Hepatic stellate cell (primary cell): ENCODE measurements around the gene MYOD1.
A peak's percentile ranks its signal among the peaks of the same experiment; 100 is the strongest.

Source experiments
- DNase-seq: peaks from one replicate; pipeline ENCODE4 v3.0.0; 2011; ENCODE audit warnings: low spot score

The MYOD1 gene

DNA sequence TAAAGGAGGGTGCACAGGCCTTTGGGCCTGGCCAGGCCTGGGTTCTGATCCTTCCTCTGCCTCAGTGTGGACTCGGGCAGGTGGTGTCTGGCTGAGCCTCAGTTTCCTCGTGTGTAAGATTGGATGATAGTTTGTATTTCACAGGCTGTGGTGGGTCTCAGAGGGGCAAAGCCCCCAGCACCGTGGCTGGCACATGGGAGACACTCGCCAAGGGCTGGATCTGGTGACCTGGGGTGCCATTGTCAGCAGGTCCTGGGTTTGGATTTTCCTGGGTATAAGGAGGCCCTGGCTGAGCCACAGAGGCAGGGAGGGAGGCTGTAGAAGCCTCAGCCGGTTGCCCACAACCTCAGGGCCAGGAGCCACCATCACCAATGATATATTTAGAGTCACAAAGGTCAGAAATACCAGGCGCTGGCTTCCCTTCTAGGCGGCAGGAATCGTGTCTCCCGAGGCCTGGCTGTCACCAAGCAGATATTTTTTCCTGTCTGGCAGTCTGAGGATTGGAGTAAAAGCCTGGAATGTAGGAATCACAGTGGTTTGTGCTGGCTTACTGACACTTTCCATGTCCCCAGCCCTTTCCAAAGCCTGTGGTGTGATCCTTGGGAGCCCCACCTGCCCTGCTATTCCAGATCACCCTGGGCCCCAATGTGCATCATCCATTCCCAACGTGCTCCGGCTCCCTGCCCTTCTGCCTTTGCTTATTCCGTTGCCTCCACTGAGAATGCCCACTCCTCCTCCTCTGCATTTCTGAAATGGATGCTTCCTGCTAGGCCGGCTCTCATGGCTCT is 30.8 kb downstream of the MYOD1 start:
- DNase-seq = no peak

DNA sequence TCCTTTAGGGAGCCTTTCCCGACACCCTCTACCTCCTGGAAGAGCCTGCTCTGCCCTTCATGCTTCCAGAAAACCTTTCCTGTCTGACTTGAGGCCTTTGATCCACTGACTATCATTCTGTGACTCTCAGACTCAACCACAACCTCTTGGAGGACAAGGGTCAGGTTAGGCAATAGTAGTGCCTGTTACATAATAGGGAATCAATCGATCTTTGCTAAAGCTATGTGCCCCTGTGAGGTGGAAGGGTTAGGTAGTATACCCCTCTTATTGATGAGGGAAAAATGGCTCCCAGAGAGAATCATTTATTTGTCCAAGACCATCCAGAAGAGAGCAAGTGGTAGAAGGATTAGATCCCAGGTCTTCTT is 31.4 kb downstream of the MYOD1 start:
- no peak for DNase-seq

DNA sequence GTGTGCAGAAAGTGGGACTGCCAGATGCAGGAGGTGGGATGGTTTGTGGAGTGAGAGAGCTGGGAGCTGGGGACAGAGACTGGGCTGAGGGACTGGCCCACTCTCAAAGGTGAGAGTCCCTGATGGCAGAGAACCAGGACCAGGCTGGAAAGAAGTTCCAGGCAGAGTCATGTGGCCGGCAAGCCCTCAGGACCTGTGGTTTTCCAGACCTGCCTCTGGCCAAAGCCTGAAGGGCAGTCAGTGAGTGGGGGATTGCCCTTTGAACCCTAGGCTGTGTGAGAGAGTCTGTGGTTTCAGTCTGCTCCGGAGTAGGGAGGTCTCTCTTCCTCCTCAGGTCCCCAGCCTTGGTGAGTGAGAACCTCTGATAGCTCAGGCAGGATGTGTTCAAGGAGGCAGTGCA is 32.2 kb downstream of the MYOD1 start:
- no peak for DNase-seq

DNA sequence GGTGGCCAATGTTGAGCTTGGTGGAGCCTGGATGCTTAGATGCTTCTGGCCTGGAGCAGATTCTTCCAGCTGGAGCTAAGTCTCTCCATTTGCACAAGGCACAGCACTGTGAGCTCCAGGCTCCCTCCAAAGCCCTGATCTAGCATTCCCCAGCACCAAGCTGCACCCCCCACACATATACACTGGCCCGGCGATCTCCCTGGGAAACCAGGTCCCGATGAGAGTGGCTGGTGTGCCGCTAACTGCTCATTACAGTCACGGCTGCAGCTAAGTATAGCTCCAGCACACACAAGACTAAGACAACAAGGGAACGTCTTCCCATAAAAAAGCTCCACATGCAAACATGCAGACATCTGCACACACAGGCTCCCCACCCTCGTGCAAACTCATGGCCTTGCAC is 32.8 kb downstream of the MYOD1 start:
- DNase-seq = no peak

DNA sequence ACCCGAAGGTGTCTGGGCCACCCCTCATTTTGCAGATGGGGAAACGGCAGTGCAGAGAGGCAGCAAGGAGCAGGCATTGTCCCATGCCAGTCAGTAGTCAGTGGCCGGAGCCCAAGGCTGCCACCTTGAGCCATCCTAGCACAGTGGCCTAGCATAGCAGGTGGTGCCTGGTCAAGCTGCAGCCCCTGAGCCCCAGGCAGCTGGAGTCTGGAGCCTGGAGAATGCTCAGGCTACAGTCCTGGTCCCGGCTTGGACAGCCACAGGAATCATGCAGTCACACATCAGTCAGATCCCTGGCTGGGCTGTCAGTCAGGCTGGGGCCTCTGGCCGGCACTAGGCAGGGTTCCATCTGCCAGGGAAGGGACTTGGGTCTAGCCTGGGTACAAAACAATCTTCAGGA is 33.8 kb downstream of the MYOD1 start:
- DNase-seq = no peak

DNA sequence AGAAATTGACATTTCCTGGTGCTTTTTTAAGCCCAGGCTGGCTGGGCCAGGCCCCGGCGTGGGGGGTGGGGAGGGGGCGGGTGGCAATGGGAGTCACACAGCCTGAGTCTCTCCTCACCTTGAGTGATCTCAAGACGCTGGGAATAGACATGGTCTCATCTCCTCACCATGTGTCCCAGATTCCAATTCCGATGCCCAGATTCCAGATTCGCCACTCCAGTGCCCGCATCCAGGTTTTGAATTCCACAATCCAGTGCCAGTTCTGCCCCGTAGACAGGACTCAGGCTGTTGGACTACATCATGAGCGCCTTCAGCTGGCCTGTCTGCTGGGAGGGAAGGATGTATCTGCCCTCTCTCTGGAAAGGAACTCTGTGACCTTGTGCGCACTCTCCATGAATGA is 34.3 kb downstream of the MYOD1 start:
- no peak for DNase-seq

DNA sequence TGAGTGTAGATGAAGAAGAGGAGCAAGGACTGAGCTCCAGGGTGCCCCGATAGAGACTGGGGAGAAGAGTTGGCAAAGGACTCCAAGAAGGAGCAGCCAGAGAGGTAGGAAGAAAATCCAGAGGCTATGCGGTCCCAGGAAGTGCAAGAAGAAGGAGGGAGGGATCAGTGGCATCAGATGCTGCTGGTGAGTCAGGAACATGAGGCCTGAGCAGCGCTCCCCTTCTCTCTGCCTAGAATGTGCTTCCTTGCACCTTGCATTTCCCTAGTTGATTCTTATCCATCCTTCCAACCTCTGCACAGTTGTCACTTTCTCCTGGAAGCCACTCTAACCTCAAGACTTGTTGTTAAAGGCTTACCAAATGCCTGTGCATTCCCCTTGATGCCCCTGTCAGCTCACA is 36.5 kb downstream of the MYOD1 start:
- no peak for DNase-seq

DNA sequence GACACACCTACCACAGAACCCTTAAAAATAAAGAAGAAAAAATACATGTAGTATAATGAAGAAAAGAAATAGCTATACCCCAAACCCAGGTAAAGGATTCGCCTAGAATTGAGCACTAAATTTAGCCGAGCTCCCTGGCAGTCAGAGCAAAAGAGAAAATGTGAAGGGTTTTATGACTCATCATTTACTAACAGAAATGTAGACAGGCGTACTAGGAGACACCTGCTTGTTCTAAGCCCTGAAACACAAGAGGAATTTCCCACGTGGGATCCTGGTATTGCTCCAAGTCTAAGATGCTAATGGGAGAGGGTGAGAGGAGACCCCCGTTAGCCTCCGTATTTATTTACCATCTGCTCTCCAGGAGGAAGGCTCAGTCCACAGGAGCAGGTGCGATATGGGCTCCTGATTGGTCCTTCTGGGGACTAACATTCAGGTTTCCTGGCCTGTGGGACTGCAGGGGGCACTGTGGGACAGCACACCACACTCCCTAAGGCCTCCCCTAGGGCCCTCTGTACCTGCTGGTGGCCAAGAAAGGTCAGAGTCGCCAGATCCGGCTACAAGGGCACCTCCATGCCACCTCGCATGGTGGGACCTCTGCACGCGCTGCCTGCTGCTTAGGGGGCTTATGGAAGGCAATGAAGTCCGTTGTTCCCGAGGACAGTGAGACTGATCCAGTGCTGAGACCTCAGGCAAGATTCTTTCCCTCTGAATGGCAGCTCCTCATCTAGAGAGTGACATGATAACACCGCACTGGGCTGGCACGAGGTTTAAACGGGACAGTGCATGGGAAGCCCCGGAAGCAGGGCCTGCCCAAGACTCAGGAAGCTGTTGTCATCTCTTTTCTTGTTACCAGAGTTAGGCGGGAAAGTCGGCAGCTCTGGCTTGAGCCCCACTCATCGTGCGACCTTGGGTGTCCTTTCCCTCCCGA is 41.0 kb downstream of the MYOD1 start:
- DNase-seq = peak; percentile 63

DNA sequence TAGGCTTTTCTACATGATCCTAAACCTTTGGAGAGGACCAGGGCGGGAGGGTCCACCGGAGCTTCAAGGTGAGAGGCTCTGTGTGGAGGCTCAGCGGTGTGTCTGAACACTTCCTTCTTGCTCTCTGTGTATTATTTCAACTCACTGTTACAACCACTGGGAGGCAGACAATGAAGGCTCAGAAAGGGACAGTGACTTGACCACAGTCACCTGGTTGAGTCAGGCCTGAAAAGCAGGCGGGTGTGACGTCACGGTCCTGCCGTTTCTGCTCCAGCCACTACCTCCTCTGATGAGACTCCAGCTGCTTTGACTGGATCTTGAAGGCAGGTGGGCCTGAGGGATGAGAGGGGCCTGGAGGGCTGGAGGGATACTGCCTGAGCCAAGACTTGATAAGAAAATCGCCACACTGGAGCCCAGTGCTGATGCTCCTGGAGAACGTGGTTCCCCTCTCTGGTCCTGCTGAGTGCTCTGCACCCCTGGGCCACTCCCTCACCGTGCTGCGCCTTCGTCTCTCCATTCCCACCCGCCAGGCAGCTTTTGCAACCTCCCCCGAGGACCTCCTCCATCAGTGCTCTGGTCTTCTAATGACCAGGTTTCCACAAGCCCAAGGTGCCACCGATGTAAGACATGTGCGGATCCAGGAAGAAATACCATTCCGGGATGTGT is 43.1 kb downstream of the MYOD1 start:
- DNase-seq = no peak

DNA sequence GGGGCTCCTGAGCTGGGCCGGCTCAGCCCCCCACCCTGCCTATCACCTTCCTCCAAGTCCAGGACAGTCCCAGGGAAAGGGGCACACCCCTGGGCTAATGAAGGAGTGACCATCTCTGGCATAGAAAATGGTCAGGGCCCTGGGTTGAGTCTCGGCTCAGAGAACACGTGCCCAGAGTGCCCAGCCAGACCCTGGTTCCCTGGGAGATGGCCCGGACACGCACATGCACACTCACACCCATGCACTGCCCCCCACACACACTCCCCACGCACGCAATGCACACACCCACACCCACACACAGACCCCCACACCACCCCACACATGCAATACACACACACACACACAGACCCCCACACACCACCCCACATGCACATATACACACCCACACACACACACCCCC is 43.9 kb downstream of the MYOD1 start:
- no peak for DNase-seq

DNA sequence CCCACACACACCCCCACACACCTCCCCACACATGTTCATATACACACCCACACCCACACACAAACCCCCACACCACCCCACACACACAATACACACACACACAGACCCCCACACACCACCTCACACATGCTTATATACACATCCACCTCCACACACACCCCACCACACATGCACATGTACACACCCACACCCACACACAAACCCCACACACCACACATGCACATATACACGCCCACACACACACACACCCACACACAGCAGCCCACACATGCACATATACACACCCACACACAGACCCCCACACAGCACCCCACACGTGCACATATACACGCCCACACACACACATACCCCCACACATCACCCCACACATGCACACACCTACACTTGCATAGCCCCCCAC is 44.3 kb downstream of the MYOD1 start:
- no peak for DNase-seq

DNA sequence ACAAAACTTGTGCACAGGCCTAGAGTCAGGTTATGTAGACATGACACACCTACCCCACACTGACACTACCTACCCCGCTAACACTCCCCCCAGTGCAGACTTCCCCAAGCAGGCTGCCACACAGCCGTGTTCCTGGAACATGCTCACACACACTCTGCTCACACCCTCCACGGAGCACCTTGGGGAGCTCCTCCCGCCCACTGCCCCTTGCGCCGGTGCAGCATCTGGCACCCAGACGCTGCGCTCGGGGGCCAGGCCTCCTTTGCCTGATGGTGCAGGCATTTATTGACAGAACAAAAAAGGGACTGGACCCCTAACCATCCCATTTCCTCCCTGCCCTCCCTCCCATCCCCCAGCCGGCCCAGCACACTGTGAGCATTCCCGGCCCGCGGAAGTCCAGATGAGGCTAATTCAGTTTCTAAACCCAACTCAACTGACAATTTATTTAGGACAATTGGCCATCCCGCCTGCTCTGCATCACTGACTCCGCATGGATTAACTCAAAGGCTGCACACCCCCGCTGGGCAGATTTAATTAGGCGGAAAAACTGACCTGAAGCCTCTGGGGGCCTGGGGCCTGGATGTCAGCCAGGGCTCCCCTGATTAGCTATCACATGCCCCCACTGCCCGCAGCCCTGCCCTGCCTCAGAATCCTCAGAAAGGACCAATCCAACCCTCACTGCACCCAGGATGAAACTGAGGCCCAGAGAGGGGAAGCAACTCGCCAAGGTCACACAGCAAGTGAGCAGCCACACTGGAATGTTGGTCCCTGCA is 45.3 kb downstream of the MYOD1 start:
- no peak for DNase-seq

DNA sequence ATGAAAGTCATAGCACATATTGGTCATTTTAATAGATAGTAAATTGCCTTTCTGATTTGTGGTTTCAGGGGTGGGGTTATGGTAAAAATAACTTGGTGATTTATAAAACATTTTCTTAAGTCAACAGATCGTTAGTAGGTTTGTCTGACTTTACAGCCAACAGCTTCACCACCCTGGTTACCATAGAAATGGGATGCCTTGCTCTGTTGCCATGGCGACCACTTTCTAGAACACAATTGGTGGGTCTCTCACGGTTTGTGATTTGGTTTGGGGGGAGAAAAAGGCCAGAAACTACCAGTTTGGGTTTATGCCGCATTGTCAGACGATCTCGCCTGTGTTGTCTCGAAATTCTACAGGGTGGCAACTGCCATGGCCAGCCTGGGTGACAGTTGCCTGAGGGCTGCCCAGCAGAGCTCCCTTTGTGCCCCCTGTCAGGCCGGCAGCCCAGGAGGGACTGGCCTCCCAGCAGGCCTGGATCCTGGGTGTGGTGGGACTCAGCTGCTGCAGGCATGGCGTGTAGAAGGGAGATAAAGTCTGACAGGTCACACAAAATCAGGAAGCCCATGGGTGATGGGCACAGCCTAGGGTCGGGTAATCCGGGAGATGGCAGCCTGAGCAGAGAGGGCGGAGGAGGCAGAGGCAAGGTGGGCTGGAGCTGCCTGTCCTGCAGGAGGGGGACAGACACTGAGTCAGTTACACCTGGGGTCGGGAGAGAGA is 46.1 kb downstream of the MYOD1 start:
- DNase-seq = no peak

DNA sequence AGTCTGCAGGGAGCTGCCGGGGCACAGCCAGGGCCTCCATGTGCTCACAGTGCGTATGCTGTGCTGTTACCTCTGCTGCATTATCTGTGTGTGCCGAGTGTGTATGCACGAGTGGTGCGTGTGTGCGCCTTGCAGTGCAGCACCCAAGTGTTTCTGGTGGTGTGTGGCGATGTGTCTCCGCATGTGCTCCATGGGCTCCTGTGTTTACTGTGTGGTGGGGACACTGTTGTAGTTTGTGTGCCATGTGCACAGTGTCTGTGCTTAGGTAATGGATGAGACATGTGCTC is 46.6 kb downstream of the MYOD1 start:
- no peak for DNase-seq

DNA sequence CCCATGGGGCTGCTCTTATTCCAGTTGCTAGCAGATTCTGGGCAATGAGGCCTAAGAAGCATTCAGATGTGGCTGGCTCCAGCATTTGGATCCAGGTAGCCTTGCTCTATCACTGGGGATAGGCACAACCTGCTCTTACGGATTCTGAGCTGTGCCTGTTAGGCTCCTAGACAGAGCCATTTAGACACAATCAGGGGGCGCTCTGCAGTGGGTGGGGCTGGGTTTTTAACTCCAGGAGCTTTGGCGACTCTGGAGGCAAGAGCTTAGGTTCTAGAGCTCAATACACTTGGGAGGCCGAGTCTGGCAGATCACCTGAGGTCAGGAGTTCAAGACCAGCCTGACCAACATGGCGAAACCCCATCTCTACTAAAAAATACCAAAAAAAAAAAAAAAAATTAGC is 47.2 kb downstream of the MYOD1 start:
- DNase-seq = no peak

DNA sequence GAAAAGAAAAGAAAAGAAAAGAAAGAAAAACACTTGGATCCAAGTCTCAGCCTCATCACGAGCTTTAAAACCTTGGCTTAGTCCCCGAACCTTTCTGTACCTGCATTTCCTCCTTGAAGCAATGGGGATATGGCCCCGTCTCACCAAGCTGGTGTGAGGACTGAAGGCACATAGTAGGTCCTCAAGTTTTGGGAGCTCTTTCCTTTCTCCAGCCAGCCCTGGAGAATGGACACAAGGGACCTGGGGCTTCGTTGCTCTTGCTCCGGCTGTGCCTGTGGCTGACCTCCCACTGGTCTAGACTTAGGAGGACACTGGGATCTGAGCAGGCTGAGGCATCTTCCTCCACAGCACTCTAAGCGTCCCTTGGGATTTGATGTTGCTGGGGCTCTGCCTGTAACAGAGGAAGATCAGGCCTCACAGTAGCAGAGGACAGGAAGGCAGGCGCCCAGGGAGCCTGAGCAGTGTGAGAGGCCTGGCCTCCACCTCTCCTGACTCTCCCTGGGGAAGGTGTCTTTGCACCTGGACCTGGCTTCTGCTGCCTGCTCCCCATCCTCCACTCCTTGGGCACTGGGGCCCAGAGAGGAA is 48.0 kb downstream of the MYOD1 start:
- DNase-seq = peak; percentile 75

DNA sequence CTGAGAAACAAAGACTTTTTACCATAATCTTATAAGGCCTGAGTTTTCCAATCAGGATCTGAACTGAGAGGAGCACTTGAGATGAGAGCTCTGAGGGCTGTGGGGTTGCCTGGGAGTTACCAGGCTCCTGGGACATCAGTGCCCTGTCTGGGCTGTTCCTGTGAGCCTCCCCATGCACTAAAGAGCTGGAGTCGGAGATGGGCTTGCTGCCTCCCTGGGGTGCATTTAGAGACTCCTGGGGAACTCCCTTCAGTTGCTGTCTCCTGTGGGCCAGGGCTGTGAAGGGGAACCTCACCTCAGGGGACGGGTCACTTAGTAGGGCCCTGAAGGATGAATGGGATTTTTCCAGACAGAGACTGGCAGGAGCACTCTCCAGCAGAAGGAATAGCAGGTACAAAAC is 48.5 kb downstream of the MYOD1 start:
- DNase-seq = no peak

DNA sequence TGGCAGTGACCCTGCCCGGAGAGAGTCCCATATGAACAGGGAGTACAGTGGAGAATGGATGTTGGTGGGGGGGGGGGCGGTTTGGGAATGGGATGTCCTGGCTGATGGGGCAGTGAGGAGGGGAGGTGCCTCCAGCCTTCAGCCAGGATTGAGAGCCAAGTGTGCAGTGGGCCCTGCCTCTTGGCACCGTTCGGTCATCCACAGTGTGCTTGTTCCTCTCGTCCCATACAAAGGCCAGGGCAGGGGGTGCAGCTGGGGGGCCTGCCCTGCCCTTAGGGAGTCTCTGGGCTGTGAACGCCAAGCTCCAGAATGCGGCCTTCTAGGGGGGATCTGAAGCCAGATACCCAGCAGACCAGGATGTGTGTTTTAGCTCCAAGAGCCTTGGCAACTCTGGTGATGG is 49.2 kb downstream of the MYOD1 start:
- no peak for DNase-seq

DNA sequence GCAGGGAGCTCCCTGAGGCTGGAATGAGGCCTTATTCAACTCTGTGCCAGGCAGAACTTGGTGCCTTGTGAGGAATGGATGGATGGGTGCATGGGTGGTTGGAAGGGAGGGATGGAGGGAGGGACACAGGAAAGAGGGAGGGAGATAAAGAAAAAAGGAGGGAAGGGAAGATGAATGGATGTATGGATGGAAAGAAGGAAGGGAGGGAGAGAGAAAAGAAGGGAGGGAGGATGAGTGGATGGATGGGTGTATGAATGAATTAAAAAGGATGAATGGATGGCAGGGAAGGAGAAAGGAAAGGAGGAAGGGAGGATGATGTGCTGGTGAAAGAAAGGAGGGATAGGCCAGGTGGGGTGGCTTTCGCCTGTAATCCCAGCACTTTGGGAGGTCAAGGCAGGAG is 49.8 kb downstream of the MYOD1 start:
- DNase-seq = no peak

DNA sequence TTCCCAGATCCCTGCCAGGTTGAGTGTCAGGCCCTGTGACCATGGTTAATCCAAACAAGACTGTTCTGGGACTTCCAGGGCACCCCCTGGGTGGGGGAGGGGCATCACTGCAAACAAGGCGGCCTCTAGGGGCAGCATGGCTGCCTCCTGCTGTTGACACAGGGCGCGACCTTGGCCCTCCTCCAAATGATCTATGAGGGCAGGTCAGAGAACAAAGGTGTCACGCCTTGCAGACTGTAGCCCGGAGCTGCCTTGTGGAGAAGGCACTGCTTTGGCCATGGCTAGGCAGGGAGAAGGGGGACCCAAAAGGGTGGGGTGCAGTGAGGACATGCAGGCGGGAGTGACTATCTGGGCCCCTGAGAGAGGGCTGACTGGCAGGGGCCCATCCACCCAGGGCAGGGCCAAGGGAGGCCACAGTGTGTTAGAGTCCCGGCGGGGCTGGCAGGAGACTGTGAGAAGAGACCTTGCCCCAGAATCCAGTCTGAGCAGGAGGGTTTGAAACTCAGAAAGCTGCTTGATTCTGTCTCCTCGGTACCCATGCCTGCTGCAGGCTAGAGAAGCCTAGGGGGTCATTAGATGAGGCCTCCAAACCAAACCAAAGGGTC is 50.8 kb downstream of the MYOD1 start:
- no peak for DNase-seq

DNA sequence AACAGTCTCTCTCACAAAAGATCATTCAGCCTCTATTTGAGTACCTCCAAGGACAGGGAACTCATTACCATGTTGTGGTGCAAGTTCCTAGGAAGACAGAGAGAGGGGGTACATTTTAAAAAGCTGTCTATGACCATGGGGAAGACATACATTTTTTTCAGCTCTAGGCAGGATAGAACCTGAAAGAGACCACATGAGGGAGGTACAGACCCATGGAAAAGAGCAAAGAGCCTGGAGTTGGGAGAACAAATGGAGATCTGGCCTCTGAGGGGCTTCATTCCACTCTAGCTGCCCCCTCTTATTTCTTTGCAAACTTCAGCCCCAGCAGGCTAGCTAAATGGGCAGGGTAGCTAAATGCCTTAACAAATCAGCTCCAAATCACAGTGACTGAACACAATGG is 51.5 kb downstream of the MYOD1 start:
- DNase-seq = no peak
